Glomerular visceral epithelial cell (primary cell): ENCODE results near the gene CCR7.
"Not testable (repeated sequence)": the region's sequence is repeated elsewhere in the genome, so short reads cannot be mapped to it uniquely, and the experiment has no call there.

Source experiments
- DNase-seq: peaks from one replicate; pipeline ENCODE4 v3.0.0-alpha.2; 2016; ENCODE audit errors: extremely low spot score

Gene CCR7

GRCh38 chr17:40551091-40551878 lies 14.0 kb downstream of the CCR7 start:
- DNase-seq = peak; percentile 63

GRCh38 chr17:40550608-40551007 lies 14.7 kb downstream of the CCR7 start:
- DNase-seq = no peak

- peak; percentile 65 for DNase-seq
These were observed 16.1 kb downstream of the CCR7 start for GRCh38 chr17:40548982-40549685.

- DNase-seq = no peak
These were observed 16.7 kb downstream of the CCR7 start for GRCh38 chr17:40548491-40548981.

- DNase-seq = no peak
These were observed 17.3 kb downstream of the CCR7 start for GRCh38 chr17:40547785-40548478.

- peak; percentile 76 for DNase-seq
These were observed 18.0 kb downstream of the CCR7 start for GRCh38 chr17:40547079-40547784.

GRCh38 chr17:40546497-40546896 lies 18.8 kb downstream of the CCR7 start:
- DNase-seq = not testable (repeated sequence)

- no peak for DNase-seq
These were observed 19.6 kb downstream of the CCR7 start for GRCh38 chr17:40545660-40546059.

GRCh38 chr17:40542558-40543411 lies 22.5 kb downstream of the CCR7 start:
- peak; percentile 84 for DNase-seq

GRCh38 chr17:40541873-40542557 lies 23.3 kb downstream of the CCR7 start:
- DNase-seq = no peak

- no peak for DNase-seq
These were observed 24.0 kb downstream of the CCR7 start for GRCh38 chr17:40541060-40541872.

GRCh38 chr17:40540448-40540847 lies 24.8 kb downstream of the CCR7 start:
- DNase-seq = no peak

GRCh38 chr17:40539711-40540411 lies 25.4 kb downstream of the CCR7 start:
- DNase-seq = no peak

- no peak for DNase-seq
These were observed 26.2 kb downstream of the CCR7 start for GRCh38 chr17:40538936-40539705.

GRCh38 chr17:40538019-40538935 lies 27.0 kb downstream of the CCR7 start:
- DNase-seq = peak; percentile 57

GRCh38 chr17:40536295-40537171 lies 28.7 kb downstream of the CCR7 start:
- no peak for DNase-seq
